ENCODE results near the gene MACROD2.

GRCh38 chr20:15902493-15902892 lies 1907.2 kb downstream of the MACROD2 start:
- TF ChIP-seq CTCF (tag by site-specific recombination; IDR thresholded peaks at IDR 0.05) (no peak), ZNF514 (tag by site-specific recombination; IDR thresholded peaks at IDR 0.05) (no peak), ZNF10 (tag by site-specific recombination; IDR thresholded peaks at IDR 0.05) (no peak), SCRT2 (tag by site-specific recombination; IDR thresholded peaks at IDR 0.05) (no peak), ZNF518A (tag by site-specific recombination; conservative IDR thresholded peaks at IDR 0.05; ENCODE audit: low read depth) (no peak), HOXD13 (CRISPR knock-in tag; IDR thresholded peaks at IDR 0.05; ENCODE audit: borderline replicate concordance) (no peak), ZBTB17 (tag by site-specific recombination; IDR thresholded peaks at IDR 0.05) (no peak), ZNF777 (tag by site-specific recombination; IDR thresholded peaks at IDR 0.05; ENCODE audit: borderline replicate concordance) (no peak), ZNF114 (tag by site-specific recombination; IDR thresholded peaks at IDR 0.05) (no peak), ZSCAN18 (tag by site-specific recombination; IDR thresholded peaks at IDR 0.05) (no peak), PATZ1 (tag by site-specific recombination; IDR thresholded peaks at IDR 0.05) (no peak), ZNF121 (tag by site-specific recombination; IDR thresholded peaks at IDR 0.05) (no peak), ZNF629 (tag by site-specific recombination; IDR thresholded peaks at IDR 0.05) (no peak)
